Activated CD4-positive, alpha-beta T cell treated with anti-CD3 and anti-CD28 coated beads for 36 hours (primary cell): ENCODE data around the gene LRMDA. TPM values are rescaled to one million over a fixed set of nuclear protein-coding genes. Genes with fewer than 3 reads are reported as not detected.

Experiments used
- ATAC-seq: fragments of 200-7000 bp; cut with Tn5 transposase; one replicate; pipeline ENCODE4 v1.10.0; 2021; ENCODE audit warnings: mild to moderate bottlenecking, moderate library complexity
- CTCF ChIA-PET: fragments of 350-600 bp; sonication (Branson Sonifier 250); formaldehyde crosslinking; loops from one replicate; lab custom pipeline; 2021; ENCODE audit warnings: antibody characterized with exemption; lab: Charles Lee
- POLR2A ChIA-PET: fragments of 350-600 bp; sonication (Branson Sonifier 250); formaldehyde crosslinking; loops from one replicate; lab custom pipeline; 2021; ENCODE audit warnings: antibody characterized with exemption, inconsistent platforms; lab: Charles Lee
- DNase-seq: peaks from one replicate; pipeline ENCODE4 v3.0.0-alpha.2; 2020
- H3K27ac Mint-ChIP-seq: one replicate; pipeline ENCODE4 v1.8.0; 2021; ENCODE audit warnings: mixed read lengths
- H3K27me3 Mint-ChIP-seq: one replicate; pipeline ENCODE4 v1.8.0; 2021; ENCODE audit warnings: mixed read lengths
- H3K36me3 Mint-ChIP-seq: one replicate; pipeline ENCODE4 v1.8.0; 2021; ENCODE audit warnings: low read depth, mixed read lengths
- H3K4me1 Mint-ChIP-seq: one replicate; pipeline ENCODE4 v1.8.0; 2021; ENCODE audit warnings: mixed read lengths
- H3K4me3 Mint-ChIP-seq: one replicate; pipeline ENCODE4 v1.8.0; 2021; ENCODE audit warnings: mild to moderate bottlenecking, moderate library complexity, mixed read lengths
- H3K9me3 Mint-ChIP-seq: one replicate; pipeline ENCODE4 v1.8.0; 2021; ENCODE audit warnings: low read depth, mixed read lengths
- intact Hi-C, 2 experiments: fragments of 100-400 bp; cut with DNase I in 1 of 2; cut with micrococcal nuclease in 1 of 2; formaldehyde crosslinking; loops; one replicate each; pipeline versions ENCODE4 v1.14.2 to v1.15.1; 2022 to 2024; cut with DNase I, micrococcal nuclease
- total RNA-seq, 2 experiments: library from RNA; stranded (reverse); gene quantifications; one replicate each; pipeline ENCODE4 v1.2.3, GENCODE V29; 2021

LRMDA gene
- total RNA-seq, 2 experiments from 2014 or later, result not detected

DNA sequence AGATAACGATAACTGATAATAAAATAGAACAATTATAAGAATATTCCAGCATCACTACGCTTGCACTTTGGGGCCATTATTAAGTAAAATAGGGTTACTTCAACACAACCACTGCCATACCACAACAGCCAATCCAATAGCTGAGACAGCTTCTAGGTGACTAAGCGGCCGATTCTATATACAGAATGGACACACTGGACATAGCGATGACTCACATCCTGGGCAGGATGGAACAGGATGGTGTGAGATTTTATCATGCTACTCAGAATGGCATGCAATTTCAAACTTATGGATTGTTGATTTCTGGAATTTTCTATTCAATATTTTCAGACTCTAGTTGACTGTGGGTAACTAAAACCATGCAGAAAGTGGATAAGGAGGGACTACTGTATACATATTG is 920.9 kb downstream of the LRMDA start:
- no peak for ATAC-seq
- ChIA-PET POLR2A (no interaction called here), CTCF (no interaction called here)
- Mint-ChIP-seq H3K27ac (no peak overlapping the region), H3K36me3 (no peaks in the 10 kb centered on the region), H3K27me3 (no peaks in the 10 kb centered on the region), H3K4me1 (no peaks in the 10 kb centered on the region), H3K4me3 (no peak overlapping the region), H3K9me3 (peaks cover 2% of the 10 kb centered on the region)
- no peak for DNase-seq
- intact Hi-C loops, result no loop called here

GRCh38 chr10:76353237-76353851 is 921.9 kb downstream of the LRMDA start:
- H3K4me1 Mint-ChIP-seq, result no peaks in the 10 kb centered on the region
- intact Hi-C loops, result no loop called here
- ATAC-seq, result no peak
- no peak for DNase-seq
- H3K36me3 Mint-ChIP-seq, result no peaks in the 10 kb centered on the region
- H3K9me3 Mint-ChIP-seq, result peaks cover 2% of the 10 kb centered on the region
- H3K4me3 Mint-ChIP-seq, result no peak overlapping the region
- ChIA-PET CTCF (no interaction called here), POLR2A (no interaction called here)
- H3K27ac Mint-ChIP-seq, result no peak overlapping the region
- no peaks in the 10 kb centered on the region for H3K27me3 Mint-ChIP-seq

DNA sequence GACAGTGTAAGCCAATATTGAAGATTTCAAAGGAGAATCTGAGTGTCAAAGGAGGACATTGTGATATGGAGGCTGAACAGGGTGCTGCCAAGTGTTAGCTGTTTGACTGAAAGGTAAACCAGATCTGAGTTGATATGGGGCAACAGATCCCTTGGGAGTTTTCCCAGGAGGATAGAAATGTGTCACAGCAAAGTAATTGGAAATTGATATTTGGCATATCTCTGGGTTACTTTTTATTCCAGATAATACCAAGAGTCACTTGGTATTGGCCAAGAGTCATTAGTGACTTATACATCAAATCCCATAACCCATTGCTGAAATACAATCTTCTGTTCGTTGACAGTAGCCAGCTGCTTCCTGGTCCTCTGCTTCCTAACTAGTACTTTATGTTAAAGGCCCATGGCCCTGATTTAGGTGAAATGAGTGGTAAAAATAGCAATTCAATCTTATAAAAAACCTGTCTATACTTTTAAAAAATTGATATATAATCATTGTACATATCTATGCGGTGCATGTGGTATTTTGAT is 922.9 kb downstream of the LRMDA start:
- intact Hi-C loops, result no loop called here
- no peaks in the 10 kb centered on the region for H3K27me3 Mint-ChIP-seq
- no peak for ATAC-seq
- H3K4me1 Mint-ChIP-seq, result no peaks in the 10 kb centered on the region
- peaks cover 2% of the 10 kb centered on the region for H3K9me3 Mint-ChIP-seq
- H3K36me3 Mint-ChIP-seq, result no peaks in the 10 kb centered on the region
- no peak overlapping the region for H3K4me3 Mint-ChIP-seq
- ChIA-PET CTCF (no interaction called here), POLR2A (no interaction called here)
- no peak overlapping the region for H3K27ac Mint-ChIP-seq
- DNase-seq, result no peak

DNA sequence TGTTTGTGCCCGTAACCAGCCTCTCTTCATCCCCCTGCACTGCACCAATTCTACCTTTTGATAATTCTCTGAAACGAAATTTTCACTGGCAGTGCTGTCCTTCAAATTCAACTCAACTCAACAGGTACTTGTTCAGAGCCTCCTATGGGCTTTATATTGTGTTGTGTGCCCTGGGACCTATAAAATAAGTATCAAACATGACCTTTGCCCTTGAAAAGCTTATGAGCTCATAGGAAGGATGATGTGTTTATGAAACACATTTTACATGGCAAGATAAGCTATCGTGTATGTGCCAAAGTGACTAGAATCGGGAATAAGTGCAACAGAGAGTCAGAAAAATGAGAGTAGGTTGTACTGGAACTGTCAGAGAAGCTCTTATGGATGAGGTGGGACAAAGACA is 923.5 kb downstream of the LRMDA start:
- Mint-ChIP-seq H3K4me3 (no peak overlapping the region), H3K4me1 (no peaks in the 10 kb centered on the region), H3K27ac (no peak overlapping the region), H3K36me3 (no peaks in the 10 kb centered on the region), H3K27me3 (no peaks in the 10 kb centered on the region), H3K9me3 (peaks cover 2% of the 10 kb centered on the region)
- no peak for DNase-seq
- ATAC-seq, result no peak
- intact Hi-C loops, result no loop called here
- ChIA-PET POLR2A (no interaction called here), CTCF (no interaction called here)

DNA sequence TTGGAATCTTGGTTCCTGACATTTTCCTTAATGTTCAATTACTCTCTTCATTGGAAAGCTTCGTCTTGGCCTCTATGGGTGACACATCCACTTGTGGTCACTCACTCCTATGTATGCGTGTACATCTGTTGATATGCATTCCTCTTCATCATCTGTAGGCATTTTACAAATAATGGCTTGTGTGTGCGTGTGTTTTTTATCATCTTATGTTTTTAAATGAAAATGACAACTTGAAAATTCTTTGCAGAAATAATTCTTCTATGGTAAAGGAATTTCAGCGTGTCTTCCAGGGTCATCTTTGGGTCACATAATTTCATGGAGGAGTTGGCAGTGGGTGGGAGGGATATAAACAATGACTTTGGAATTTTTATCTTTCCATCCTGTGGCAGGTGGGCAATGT is 925.1 kb downstream of the LRMDA start:
- no peaks in the 10 kb centered on the region for H3K4me1 Mint-ChIP-seq
- H3K27me3 Mint-ChIP-seq, result no peaks in the 10 kb centered on the region
- POLR2A ChIA-PET, result no interaction called here
- ATAC-seq (no peak), DNase-seq (no peak)
- H3K36me3 Mint-ChIP-seq, result no peaks in the 10 kb centered on the region
- H3K4me3 Mint-ChIP-seq, result no peak overlapping the region
- intact Hi-C loops, result no loop called here
- H3K9me3 Mint-ChIP-seq, result peaks cover 2% of the 10 kb centered on the region
- CTCF ChIA-PET, result no interaction called here
- no peak overlapping the region for H3K27ac Mint-ChIP-seq

DNA sequence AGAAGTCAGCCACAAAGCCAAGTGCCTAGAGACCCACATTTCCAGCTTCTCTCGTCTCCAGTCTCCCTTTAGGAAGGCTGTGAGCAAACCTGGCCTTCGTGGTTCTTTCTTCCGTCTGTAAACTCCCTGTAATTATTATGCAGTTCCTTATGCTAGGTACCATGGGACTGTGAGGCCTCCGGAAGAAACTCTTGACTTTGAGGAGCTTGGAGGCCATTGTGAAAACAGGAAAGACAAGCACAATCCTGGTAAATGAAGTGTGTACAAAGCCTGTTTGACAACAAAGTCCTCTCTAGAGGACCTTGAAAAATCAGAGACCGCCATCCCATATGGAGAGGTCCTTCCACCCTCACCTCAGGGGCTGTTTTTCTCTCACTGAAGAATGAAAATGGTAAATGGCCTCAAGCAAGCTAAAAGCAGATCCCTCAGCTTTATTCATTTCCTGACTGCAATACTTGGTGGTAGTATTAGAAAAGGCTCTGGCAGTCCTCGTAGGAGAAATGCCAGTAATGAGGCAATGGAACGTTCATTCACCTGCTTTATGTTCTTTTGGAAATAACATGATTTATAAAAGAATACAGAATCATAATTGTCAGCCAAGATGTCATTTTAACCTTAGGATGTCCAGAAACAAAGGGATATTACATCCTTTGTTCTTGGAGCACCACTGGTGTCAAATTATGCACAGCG is 926.4 kb downstream of the LRMDA start:
- DNase-seq (no peak), ATAC-seq (no peak)
- intact Hi-C loops, result no loop called here
- Mint-ChIP-seq H3K4me1 (no peaks in the 10 kb centered on the region), H3K4me3 (no peak overlapping the region), H3K9me3 (peaks cover 2% of the 10 kb centered on the region), H3K36me3 (no peaks in the 10 kb centered on the region), H3K27me3 (no peaks in the 10 kb centered on the region), H3K27ac (no peak overlapping the region)
- POLR2A ChIA-PET, result no interaction called here
- CTCF ChIA-PET, result no interaction called here

DNA sequence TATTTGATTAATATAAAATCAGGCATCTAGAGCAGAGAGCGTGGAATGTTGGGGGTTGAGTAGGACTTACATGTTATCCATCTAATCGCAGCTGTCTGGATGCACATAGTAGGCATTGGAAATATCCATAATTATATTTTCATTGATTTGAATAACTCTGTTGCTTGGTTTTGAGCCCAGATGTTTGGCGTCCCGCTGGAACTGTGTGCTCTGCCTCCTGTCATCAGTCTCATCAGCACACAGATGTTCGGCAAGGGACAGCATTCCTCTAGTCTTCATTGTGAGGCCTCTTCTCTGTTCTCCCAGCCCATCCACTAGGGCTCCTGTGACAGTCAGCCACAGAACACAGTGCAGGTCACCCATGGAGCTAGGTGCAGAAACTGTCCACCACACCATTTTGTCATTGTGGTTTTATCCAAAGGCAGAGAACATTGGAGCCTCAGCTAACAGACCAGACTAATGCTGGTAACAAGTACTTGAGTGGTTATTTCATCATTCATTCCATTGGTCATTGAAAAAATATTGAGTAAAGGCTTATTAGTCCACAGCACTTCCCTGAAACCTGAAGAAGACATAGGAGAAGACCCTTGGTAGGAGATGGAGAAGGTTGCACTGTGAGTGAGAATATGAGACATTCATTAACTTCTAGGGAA is 927.4 kb downstream of the LRMDA start:
- POLR2A ChIA-PET, result no interaction called here
- Mint-ChIP-seq H3K27me3 (no peaks in the 10 kb centered on the region), H3K4me3 (no peak overlapping the region), H3K9me3 (peaks cover 2% of the 10 kb centered on the region), H3K27ac (no peak overlapping the region), H3K4me1 (no peaks in the 10 kb centered on the region), H3K36me3 (no peaks in the 10 kb centered on the region)
- ATAC-seq (no peak), DNase-seq (no peak)
- CTCF ChIA-PET, result no interaction called here
- intact Hi-C loops, result no loop called here

- Mint-ChIP-seq H3K4me1 (no peaks in the 10 kb centered on the region), H3K36me3 (no peaks in the 10 kb centered on the region), H3K27me3 (no peaks in the 10 kb centered on the region), H3K4me3 (no peak overlapping the region), H3K27ac (no peak overlapping the region), H3K9me3 (peaks cover 6% of the 10 kb centered on the region)
- ATAC-seq, result no peak
- intact Hi-C loops, result no loop called here
- POLR2A ChIA-PET, result no interaction called here
- no peak for DNase-seq
- CTCF ChIA-PET, result no interaction called here
Measured at GRCh38 chr10:76375761-76376160, 944.3 kb downstream of the LRMDA start.

GRCh38 chr10:76382381-76382851 is 951.0 kb downstream of the LRMDA start:
- intact Hi-C loops, result no loop called here
- DNase-seq, result no peak

DNA sequence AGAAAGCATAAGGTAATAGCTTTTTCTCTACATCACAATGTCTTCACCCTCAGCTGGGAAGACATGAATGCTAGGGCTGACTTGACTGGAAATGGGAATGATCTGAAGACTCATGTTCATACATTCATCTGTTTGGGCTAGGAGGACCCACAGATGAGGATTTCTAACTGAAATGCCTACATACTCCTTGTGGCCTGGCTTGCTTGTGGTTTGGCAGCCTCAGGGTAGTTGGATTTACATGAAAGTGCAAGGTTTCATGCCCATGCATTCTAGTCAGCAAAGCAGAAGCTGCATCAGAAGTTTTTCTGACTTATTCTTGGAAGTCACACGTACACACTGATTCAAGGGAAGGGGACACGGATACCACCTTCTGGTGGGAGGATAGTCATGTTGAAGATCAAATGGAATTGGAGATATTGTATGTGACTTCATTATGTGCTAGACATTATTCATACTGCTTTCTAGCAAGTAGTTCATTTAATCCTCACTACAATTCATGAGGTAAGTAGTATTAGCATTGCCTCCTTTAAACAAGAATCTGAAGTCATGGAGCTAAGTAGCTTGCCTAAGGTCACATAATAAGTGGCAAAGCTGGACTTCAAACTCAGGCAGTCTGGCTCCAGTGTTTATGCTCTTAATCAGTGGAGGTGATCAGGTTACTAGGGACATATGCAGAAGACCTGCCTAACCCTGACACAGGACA is 957.0 kb downstream of the LRMDA start:
- Mint-ChIP-seq H3K27ac (no peak overlapping the region), H3K9me3 (peaks cover 2% of the 10 kb centered on the region), H3K36me3 (no peaks in the 10 kb centered on the region), H3K27me3 (no peaks in the 10 kb centered on the region), H3K4me3 (no peak overlapping the region), H3K4me1 (no peaks in the 10 kb centered on the region)
- POLR2A ChIA-PET, result no interaction called here
- ATAC-seq (no peak), DNase-seq (no peak)
- intact Hi-C loops, result no loop called here
- CTCF ChIA-PET, result no interaction called here

More at GRCh38 chr10:76382381-76382851, 951.0 kb downstream of the LRMDA start:
- H3K4me1 Mint-ChIP-seq, result no peaks in the 10 kb centered on the region
- H3K4me3 Mint-ChIP-seq, result no peak overlapping the region
- H3K27me3 Mint-ChIP-seq, result no peaks in the 10 kb centered on the region
- no peak for ATAC-seq
- ChIA-PET POLR2A (no interaction called here), CTCF (no interaction called here)
- no peaks in the 10 kb centered on the region for H3K36me3 Mint-ChIP-seq
- H3K27ac Mint-ChIP-seq, result no peak overlapping the region
- peaks cover 7% of the 10 kb centered on the region for H3K9me3 Mint-ChIP-seq

DNA sequence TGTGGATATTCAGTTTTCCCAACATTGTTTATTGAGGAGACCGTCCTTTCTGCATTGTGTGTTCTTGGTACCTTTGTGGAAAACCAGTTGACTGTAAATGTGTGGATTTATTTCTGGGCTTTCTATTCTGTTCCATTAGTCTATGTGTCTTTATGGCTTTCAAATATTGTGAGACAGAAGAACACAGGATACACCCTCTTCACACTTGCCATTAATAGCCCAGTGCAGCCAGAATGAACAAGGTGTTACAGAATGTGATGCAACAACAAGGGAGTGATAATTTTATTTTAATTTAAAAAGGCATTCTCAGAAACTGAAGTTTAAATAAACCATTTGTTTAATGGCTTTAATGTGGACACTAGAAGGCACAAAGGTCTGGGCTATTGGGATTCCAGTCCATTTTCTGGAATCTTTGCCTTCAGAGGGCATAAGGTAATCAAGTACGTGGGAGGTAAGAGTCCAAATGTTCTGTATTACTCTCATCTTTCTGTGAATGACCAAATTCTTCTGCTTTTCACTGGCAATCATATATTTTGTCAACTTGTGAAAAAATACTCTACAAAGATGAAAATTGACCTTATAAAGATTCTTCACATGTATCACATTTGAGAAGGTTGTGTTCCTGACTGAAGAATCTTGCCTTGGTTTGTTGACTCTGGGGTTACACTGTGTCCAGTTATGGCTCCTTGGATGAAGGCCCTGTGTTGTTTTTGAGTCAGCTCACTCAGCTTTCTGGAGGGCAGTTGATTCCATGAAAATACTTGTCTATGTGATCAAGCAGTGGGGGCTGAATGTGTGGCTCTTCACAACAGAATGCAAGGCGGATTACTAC is 962.7 kb downstream of the LRMDA start:
- Mint-ChIP-seq H3K27ac (no peak overlapping the region), H3K9me3 (peaks cover 2% of the 10 kb centered on the region), H3K36me3 (no peaks in the 10 kb centered on the region), H3K4me3 (no peak overlapping the region), H3K27me3 (no peaks in the 10 kb centered on the region), H3K4me1 (no peaks in the 10 kb centered on the region)
- CTCF ChIA-PET, result no interaction called here
- intact Hi-C loops, result no loop called here
- no peak for DNase-seq
- no peak for ATAC-seq
- POLR2A ChIA-PET, result no interaction called here
